ENCODE results near the gene GRM7. TPM values are rescaled to one million over a fixed set of nuclear protein-coding genes. Genes with fewer than 3 reads are reported as not detected.

GRM7 gene
- total RNA-seq, 2 experiments from 2014 or later: not detected

DNA sequence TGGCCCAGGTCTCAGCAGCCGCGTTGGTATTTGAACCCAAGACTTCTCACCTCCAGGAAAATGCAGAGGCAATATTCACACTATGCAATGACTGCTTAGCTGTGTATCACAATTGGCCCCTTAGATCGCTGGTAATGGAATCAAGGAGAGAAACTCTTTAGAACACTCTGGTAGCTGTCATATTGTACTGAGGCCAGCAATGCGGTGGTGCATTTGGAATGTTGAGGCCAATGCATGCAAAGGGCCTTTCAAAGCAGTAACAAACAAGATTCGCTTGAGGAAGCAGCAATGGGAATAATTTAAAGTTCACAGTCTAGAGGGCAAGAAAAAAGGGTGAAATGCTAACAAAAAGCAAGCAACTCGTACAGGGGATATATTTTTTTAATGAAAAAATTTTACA lies 764.1 kb downstream of the GRM7 start:
- DNase-seq (ENCODE audit: low spot score): no peak
- Histone ChIP-seq H3K36me3 (ENCODE audit: insufficient read depth, low read length) (no peaks in the 10 kb centered on the region), H4K20me1 (ENCODE audit: insufficient read depth, low read length) (no peaks in the 10 kb centered on the region), H3K9me3 (ENCODE audit: low read length) (no peaks in the 10 kb centered on the region), H3K79me2 (ENCODE audit: insufficient read depth, low read depth, low read length) (no peaks in the 10 kb centered on the region), H3K9me2 (ENCODE audit: insufficient read depth, low read length) (no peaks in the 10 kb centered on the region), H3K4me1 (ENCODE audit: insufficient read depth, low read length, poor library complexity, severe bottlenecking) (no peaks in the 10 kb centered on the region), H3K27ac (ENCODE audit: low read depth, low read length, poor library complexity, severe bottlenecking) (no peak overlapping the region), H3K4me3 (ENCODE audit: low read depth, low read length, poor library complexity, severe bottlenecking) (no peak overlapping the region), H3K4me2 (ENCODE audit: low read length) (no peak overlapping the region), H2AFZ (ENCODE audit: low read length) (no peak overlapping the region)
- BruUV-seq (replicated peaks): no TSS peak
- TF ChIP-seq CTCF (conservative IDR thresholded peaks at IDR 0.05; ENCODE audit: low read length) (no peak), EZH2phosphoT487 (IDR thresholded peaks at IDR 0.05; ENCODE audit: borderline replicate concordance, low read depth, low read length) (no peak)
- intact Hi-C loops (cut with micrococcal nuclease; ENCODE audit: unreplicated experiment): no loop called here
- POLR2A ChIA-PET: interaction anchor here (0.6 kb wide), 1 partner anchor 23 kb away, joined by 5 read pairs; no protein-coding TSS in a partner anchor
- CTCF ChIA-PET (ENCODE audit: unreplicated experiment): no interaction called here

- Histone ChIP-seq H3K27ac (ENCODE audit: low read depth, low read length, poor library complexity, severe bottlenecking) (no peak overlapping the region), H3K4me3 (ENCODE audit: low read depth, low read length, poor library complexity, severe bottlenecking) (no peak overlapping the region), H3K79me2 (ENCODE audit: insufficient read depth, low read depth, low read length) (no peaks in the 10 kb centered on the region), H3K9me2 (ENCODE audit: insufficient read depth, low read length) (no peaks in the 10 kb centered on the region), H2AFZ (ENCODE audit: low read length) (no peak overlapping the region), H4K20me1 (ENCODE audit: insufficient read depth, low read length) (no peaks in the 10 kb centered on the region), H3K9me3 (ENCODE audit: low read length) (no peaks in the 10 kb centered on the region), H3K4me2 (ENCODE audit: low read length) (no peak overlapping the region), H3K36me3 (ENCODE audit: insufficient read depth, low read length) (no peaks in the 10 kb centered on the region), H3K4me1 (ENCODE audit: insufficient read depth, low read length, poor library complexity, severe bottlenecking) (no peaks in the 10 kb centered on the region)
- DNase-seq (ENCODE audit: low spot score): no peak
- intact Hi-C loops (cut with micrococcal nuclease; ENCODE audit: unreplicated experiment): no loop called here
- BruUV-seq (replicated peaks): no TSS peak
- TF ChIP-seq EZH2phosphoT487 (IDR thresholded peaks at IDR 0.05; ENCODE audit: borderline replicate concordance, low read depth, low read length) (no peak), CTCF (conservative IDR thresholded peaks at IDR 0.05; ENCODE audit: low read length) (no peak)
- CTCF ChIA-PET (ENCODE audit: unreplicated experiment): no interaction called here
- POLR2A ChIA-PET: no interaction called here
These were observed 769.5 kb downstream of the GRM7 start for GRCh38 chr3:7630351-7630911.

GRCh38 chr3:7630925-7631324 lies 770.0 kb downstream of the GRM7 start:
- no peak overlapping the region for H2AFZ ChIP-seq (ENCODE audit: low read length)

More at GRCh38 chr3:7630925-7631324, 770.0 kb downstream of the GRM7 start:
- no TSS peak for BruUV-seq (replicated peaks)
- CTCF ChIA-PET (ENCODE audit: unreplicated experiment): no interaction called here
- Histone ChIP-seq H3K4me1 (ENCODE audit: insufficient read depth, low read length, poor library complexity, severe bottlenecking) (no peaks in the 10 kb centered on the region), H3K79me2 (ENCODE audit: insufficient read depth, low read depth, low read length) (no peaks in the 10 kb centered on the region), H3K9me2 (ENCODE audit: insufficient read depth, low read length) (no peaks in the 10 kb centered on the region), H3K27ac (ENCODE audit: low read depth, low read length, poor library complexity, severe bottlenecking) (no peak overlapping the region), H3K4me2 (ENCODE audit: low read length) (no peak overlapping the region), H3K9me3 (ENCODE audit: low read length) (no peaks in the 10 kb centered on the region), H3K36me3 (ENCODE audit: insufficient read depth, low read length) (no peaks in the 10 kb centered on the region), H4K20me1 (ENCODE audit: insufficient read depth, low read length) (no peaks in the 10 kb centered on the region), H3K4me3 (ENCODE audit: low read depth, low read length, poor library complexity, severe bottlenecking) (no peak overlapping the region)
- POLR2A ChIA-PET: no interaction called here
- no peak for DNase-seq (ENCODE audit: low spot score)
- intact Hi-C loops (cut with micrococcal nuclease; ENCODE audit: unreplicated experiment): no loop called here
- TF ChIP-seq EZH2phosphoT487 (IDR thresholded peaks at IDR 0.05; ENCODE audit: borderline replicate concordance, low read depth, low read length) (no peak), CTCF (conservative IDR thresholded peaks at IDR 0.05; ENCODE audit: low read length) (no peak)
